GM12892 (cell line): ENCODE results near the gene FBLL1.
"Not testable (repeated sequence)": the region's sequence is repeated elsewhere in the genome, so short reads cannot be mapped to it uniquely, and the experiment has no call there.

Source experiments
- DNase-seq: peaks from one replicate; pipeline ENCODE4 v3.0.0; 2011; ENCODE audit not compliant: insufficient read length
- FAIRE-seq: peaks from 2 replicates; lab custom pipeline; 2011; peaks lifted over from hg19 to GRCh38; lab: Jason Lieb, UNC
- POLR2A ChIP-seq: IDR thresholded peaks from 2 replicates; pipeline ENCODE4 v1.6.1; 2011; ENCODE audit warnings: low read depth, low read length, control low read depth
- POLR2AphosphoS5 ChIP-seq: IDR thresholded peaks from 2 replicates; pipeline ENCODE4 v1.6.1; 2011; ENCODE audit warnings: low read depth, low read length, control low read depth
- TAF1 ChIP-seq: IDR thresholded peaks from 2 replicates; pipeline ENCODE4 v1.6.1; 2011; ENCODE audit warnings: low read depth, mild to moderate bottlenecking, control low read depth, low read length, borderline replicate concordance

FBLL1 gene

DNA sequence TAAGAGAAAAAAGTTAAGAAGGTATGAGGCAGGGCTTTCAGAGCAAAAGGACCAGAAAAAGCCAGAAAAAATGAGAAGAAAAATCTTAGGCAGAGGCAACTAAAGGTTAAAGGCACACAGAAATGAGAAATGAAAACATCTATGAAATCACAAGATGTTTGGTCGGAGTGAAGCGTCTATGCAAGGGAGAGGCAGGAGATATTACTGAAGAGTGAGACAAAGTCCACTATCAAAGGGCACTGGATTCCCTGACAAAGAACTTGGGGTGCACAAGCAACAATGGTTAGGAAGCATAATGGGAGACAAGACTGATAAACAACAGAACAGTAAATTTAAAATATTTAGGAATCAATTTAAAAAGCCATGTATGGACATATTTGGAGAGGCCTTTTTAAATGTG is 33.2 kb downstream of the FBLL1 start:
- DNase-seq, result no peak
- FAIRE-seq, result no peak
- TF ChIP-seq POLR2AphosphoS5 (no peak), TAF1 (no peak), POLR2A (no peak)

DNA sequence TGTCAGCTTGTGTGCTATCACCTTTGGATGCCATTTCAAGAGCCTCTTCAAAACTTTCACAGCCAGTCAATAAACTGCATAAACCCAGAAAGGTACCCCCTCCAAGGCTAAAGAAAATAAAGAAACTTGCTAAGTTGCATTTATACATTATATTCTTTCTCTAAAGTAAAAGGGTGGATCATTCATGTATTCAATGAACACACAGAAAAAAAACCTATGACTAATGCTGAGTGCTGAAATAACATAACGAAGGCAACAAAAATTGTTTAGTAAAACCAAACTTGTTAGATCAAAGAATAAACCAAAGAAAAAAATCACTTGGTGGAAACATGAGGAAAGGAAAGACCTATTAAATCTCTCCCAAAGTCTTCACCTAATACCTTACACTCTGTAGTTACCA is 34.9 kb downstream of the FBLL1 start:
- no peak for TF ChIP-seq POLR2AphosphoS5
- TF ChIP-seq POLR2A, result no peak
- TF ChIP-seq TAF1, result no peak
- DNase-seq, result no peak
- FAIRE-seq, result no peak

DNA sequence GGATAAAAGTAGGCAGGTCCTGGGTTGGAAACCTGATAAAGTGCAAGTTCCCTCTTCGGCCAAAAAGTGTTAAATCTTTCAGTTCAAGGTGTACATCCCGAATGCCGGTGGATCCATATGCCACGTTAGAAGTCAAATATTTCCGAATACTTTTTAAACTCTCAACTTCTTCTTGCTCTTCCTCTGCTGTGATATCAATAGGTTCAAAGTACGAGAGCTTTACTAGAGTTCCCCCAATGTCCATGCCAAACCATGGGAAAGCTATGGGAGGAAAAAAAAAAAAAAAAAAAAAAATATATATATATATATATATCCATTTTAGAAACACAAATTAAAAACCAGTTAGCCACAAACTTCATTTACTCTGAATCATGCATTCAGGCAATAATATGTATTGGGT is 39.6 kb downstream of the FBLL1 start:
- no peak for DNase-seq
- no peak for TF ChIP-seq POLR2A
- TF ChIP-seq TAF1, result no peak
- no peak for TF ChIP-seq POLR2AphosphoS5
- no peak for FAIRE-seq

DNA sequence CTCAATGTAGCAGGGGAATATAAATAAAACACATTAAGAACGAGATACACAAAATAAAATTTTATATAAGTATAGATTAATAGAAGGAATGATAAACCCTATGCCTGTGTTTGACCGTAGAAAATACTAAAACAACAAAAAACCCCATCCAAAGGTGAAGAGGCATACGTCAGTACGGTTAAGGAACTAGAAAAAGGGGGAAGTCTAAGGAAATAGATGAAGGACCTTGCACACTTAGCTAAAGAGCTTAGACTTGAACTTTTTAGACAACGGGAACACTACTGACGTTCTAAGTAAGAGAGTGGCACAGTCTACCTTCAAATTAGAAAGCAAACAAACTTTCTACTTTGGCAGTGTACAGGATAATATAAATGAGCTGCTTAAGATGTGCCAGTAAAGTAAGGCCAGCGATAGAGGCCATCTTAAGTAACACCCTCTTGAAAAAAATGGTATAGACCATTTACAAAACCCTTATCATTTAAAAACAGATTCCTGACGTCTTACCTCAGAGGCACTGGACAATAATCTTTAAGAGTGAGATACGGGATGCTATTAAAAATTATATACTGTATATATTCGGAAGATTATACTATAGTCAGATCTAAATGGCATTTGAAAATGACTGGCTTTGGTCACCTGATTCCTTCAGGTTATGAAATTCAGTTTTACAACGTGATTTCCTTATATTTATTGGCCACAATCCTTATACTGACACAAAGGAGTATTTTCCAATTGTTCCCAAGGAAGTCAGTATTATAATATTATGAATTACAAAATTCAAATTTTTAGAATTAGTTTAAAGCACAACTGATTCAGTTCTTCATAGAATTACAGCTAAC is 41.6 kb downstream of the FBLL1 start:
- DNase-seq, result no peak
- no peak for TF ChIP-seq POLR2AphosphoS5
- TF ChIP-seq TAF1, result no peak
- TF ChIP-seq POLR2A, result no peak
- no peak for FAIRE-seq

DNA sequence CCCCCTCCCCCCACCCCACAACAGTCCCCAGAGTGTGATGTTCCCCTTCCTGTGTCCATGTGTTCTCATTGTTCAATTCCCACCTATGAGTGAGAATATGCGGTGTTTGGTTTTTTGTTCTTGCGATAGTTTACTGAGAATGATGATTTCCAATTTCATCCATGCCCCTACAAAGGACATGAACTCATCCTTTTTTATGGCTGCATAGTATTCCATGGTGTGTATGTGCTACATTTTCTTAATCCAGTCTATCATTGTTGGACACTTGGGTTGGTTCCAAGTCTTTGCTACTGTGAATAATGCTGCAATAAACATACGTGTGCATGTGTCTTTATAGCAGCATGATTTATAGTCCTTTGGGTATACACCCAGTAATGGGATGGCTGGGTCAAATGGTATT is 44.6 kb downstream of the FBLL1 start:
- not testable (repeated sequence) for FAIRE-seq, DNase-seq

DNA sequence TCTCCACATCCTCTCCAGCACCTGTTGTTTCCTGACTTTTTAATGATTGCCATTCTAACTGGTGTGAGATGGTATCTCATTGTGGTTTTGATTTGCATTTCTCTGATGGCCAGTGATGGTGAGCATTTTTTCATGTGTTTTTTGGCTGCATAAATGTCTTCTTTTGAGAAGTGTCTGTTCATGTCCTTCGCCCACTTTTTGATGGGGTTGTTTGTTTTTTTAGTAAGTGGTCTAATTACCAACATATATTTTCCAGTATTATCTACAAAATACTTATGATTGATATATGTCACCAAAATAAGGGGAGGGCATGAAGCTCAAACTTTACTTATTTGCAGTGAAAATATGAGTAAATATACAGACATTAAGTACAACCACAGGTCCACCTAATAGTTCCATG is 45.1 kb downstream of the FBLL1 start:
- FAIRE-seq, DNase-seq: not testable (repeated sequence)

DNA sequence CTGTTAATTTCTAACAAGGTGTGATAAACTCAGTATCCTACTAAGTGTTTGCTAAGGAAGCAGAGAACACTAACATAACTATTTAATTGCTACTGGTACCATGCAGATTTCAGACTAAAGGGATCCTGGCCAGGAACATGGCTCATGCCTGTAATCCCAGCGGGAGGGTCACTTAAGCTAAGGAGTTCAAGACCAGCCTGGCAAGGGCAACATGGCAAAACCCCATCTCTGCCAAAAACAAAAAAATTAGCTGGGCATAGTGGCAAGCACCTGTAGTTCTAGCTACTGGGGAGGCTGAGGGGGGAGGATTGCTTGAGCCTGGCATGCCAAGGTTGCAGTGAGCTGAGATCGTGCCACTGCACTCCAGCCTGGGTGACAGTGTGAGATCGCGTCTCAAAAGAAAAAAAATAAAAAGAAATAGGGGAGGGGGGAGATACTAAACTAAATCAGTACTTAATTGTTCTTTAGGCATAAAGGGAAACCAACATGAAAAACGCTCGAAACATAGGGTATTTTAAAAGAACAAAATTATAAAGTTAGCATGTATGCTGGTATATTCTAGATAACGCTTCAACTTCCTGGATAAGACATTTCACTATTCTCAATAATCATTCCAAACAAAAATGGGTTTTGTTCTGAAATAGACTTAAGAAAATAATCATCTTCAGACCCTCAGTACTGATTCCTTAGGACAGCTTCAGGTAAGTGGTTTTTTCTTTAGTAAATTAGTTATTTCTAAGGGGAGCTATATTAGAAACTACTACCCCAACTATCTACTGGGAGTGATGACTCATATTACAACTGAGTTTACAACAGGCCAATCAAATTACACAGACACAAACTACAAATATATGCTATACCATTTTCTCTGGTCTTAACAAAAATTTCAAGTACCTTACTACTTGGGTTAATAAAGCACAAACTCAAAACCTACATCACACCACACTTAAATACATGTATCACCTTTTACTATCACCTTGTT is 46.6 kb downstream of the FBLL1 start:
- FAIRE-seq (no peak), DNase-seq (no peak)
- TF ChIP-seq POLR2AphosphoS5, result no peak
- TF ChIP-seq POLR2A, result no peak
- no peak for TF ChIP-seq TAF1

DNA sequence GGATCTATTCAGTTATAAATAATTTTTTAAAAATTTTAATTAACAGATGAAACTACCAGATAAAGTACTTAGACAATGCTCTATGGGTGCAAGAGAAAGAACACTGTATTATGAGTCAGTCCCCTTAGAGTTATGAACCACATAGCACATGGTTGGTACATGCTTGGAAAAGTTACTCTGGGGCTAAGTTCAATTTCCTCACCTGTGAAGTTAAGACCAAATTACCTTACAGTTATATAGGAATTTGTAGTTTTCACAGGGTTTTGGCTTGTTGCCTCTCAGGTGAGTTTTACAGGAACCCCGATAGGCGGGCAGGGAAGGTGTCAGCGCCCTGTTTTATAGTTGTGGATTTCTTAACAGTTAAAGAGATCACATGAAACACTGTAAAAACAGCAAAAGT is 48.9 kb downstream of the FBLL1 start:
- FAIRE-seq (no peak), DNase-seq (no peak)
- TF ChIP-seq POLR2AphosphoS5 (no peak), TAF1 (no peak), POLR2A (no peak)

DNA sequence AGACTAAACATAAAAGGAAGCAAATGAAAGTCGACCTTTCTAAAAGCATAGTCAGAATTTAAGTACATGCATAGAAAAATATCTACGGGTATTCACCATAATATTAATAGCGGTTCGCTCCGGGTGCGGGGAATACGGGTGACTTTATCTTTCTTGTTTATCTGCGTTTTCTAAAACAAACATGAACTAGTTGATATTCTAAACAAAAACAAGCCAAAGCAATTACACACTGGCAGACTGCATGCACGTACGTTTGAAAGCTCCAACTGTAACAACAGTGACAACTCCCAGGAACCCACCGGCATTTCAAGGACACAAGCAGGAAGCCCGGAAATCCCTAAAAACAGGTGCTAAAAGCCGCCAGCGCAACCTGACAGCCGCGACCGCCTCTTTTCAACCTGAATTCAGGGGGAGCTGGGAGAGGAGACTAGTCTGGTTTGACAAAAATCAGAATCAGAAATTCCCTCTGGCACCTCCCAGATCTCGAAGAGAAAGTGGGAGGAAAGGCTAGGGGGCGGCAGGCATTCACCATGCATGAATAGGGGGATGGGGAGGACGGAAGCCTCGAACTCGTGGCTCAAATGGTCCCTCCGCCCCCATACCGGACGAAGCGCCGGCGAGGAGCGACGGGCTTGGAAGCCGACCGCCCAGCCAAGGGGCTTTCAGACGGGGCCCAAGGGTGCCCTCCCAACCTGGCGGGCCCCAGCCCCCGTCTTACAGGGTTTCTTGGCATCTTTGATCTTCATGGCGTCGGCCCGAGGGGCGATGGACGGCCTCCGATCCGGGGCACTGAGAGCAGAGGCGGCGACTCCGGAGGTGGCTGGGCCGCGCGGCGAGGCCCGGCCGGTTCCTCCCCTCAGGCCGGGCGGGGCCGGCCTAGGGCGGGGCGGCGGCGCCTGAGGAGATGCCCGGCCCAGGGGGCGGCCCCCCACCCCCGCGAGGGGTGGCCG is 49.7 kb downstream of the FBLL1 start, which contains the start of gene PANK3:
Gene PANK3, minus strand, starts transcription at position 831 of the 950 bp plus-strand sequence. Its CDS starts 85 bp downstream, at position 746.
- FAIRE-seq (peak; percentile 44), DNase-seq (peak; percentile 72)
- TF ChIP-seq POLR2A, result peak; percentile 68
- TF ChIP-seq TAF1, result 0 out of 2 replicates have a peak, but pooled peaks have one; percentile 2
- 0 out of 2 replicates have a peak, but pooled peaks have one; percentile 39 for TF ChIP-seq POLR2AphosphoS5

DNA sequence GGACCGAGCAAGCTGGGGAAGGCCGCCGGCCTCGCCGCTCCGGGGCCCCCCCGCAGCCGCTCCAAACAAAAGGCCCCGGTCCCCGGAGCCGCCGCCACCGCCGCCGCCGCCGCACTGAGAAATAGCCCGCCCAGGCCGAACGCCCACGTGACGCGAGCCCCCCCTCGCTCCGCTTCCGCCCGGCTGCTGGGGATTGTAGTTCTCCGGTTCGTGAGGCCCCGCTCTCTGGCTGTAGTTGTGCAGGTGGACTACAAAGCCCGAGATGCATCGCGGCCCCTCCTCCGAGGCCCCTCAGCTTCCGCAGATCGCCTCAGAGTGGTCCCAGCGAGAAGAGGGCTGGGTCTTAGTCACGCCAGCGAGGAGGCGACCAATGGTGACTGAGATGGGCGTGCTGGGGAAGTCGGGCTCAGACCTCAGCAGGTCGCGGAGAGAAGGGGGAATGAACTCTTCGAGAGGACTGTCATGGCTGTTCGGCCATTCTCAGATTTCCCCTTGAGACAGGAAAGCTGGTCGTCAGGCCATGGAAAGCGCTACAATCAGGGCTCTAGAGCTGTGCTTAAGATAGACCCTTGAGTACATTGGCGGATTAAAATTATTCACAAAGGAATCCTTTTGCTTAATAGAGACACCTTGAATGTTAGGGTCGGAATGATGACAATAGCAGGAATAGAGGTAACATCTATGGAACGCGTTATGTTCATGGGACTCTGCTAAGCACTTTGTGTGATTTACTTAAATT is 50.6 kb downstream of the FBLL1 start:
- peak; percentile 85 for DNase-seq
- FAIRE-seq, result peak; percentile 97
- TF ChIP-seq POLR2AphosphoS5 (peak; percentile 97), POLR2A (peak; percentile 95), TAF1 (peak; percentile 63; the same call in 1 of the 2 replicates)
